Measurements from ENCODE around the gene TMEM53. TPM values are rescaled to one million over a fixed set of nuclear protein-coding genes. Genes with fewer than 3 reads are reported as not detected.

TMEM53 gene
- total RNA-seq, 1 donor from 2014 or later, result 12.2 TPM

- Histone ChIP-seq H3K27me3 (ENCODE audit: control insufficient read depth, insufficient read depth, low read length) (no peaks in the 10 kb centered on the region), H3K36me3 (ENCODE audit: control insufficient read depth, insufficient read depth, low read length) (no peaks in the 10 kb centered on the region), H3K4me3 (ENCODE audit: low read depth, low read length) (no peak overlapping the region)
- TF ChIP-seq, protein P1, sequence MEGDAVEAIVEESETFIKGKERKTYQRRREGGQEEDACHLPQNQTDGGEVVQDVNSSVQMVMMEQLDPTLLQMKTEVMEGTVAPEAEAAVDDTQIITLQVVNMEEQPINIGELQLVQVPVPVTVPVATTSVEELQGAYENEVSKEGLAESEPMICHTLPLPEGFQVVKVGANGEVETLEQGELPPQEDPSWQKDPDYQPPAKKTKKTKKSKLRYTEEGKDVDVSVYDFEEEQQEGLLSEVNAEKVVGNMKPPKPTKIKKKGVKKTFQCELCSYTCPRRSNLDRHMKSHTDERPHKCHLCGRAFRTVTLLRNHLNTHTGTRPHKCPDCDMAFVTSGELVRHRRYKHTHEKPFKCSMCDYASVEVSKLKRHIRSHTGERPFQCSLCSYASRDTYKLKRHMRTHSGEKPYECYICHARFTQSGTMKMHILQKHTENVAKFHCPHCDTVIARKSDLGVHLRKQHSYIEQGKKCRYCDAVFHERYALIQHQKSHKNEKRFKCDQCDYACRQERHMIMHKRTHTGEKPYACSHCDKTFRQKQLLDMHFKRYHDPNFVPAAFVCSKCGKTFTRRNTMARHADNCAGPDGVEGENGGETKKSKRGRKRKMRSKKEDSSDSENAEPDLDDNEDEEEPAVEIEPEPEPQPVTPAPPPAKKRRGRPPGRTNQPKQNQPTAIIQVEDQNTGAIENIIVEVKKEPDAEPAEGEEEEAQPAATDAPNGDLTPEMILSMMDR (IDR thresholded peaks at IDR 0.05; ENCODE audit: insufficient read depth, low read length, poor library complexity, severe bottlenecking), result no peak
- DNase-seq (ENCODE audit: low read depth), result no peak
Measured at GRCh38 chr1:44646261-44647110, 27.8 kb downstream of the TMEM53 start.

- TF ChIP-seq, protein P1 (IDR thresholded peaks at IDR 0.05; ENCODE audit: insufficient read depth, low read length, poor library complexity, severe bottlenecking), result no peak
- no peak overlapping the region for H3K4me3 ChIP-seq (ENCODE audit: low read depth, low read length)
- H3K36me3 ChIP-seq (ENCODE audit: control insufficient read depth, insufficient read depth, low read length), result no peaks in the 10 kb centered on the region
- no peak for DNase-seq (ENCODE audit: low read depth)
- H3K27me3 ChIP-seq (ENCODE audit: control insufficient read depth, insufficient read depth, low read length), result no peaks in the 10 kb centered on the region
Measured at GRCh38 chr1:44645476-44646244, 28.6 kb downstream of the TMEM53 start.

- TF ChIP-seq, protein P1 (IDR thresholded peaks at IDR 0.05; ENCODE audit: insufficient read depth, low read length, poor library complexity, severe bottlenecking), result no peak
- H3K36me3 ChIP-seq (ENCODE audit: control insufficient read depth, insufficient read depth, low read length), result no peaks in the 10 kb centered on the region
- no peak overlapping the region for H3K4me3 ChIP-seq (ENCODE audit: low read depth, low read length)
- DNase-seq (ENCODE audit: low read depth), result no peak
- H3K27me3 ChIP-seq (ENCODE audit: control insufficient read depth, insufficient read depth, low read length), result no peaks in the 10 kb centered on the region
Measured at GRCh38 chr1:44644806-44645205, 29.5 kb downstream of the TMEM53 start.

- DNase-seq (ENCODE audit: low read depth), result no peak
- H3K27me3 ChIP-seq (ENCODE audit: control insufficient read depth, insufficient read depth, low read length), result no peaks in the 10 kb centered on the region
- no peaks in the 10 kb centered on the region for H3K36me3 ChIP-seq (ENCODE audit: control insufficient read depth, insufficient read depth, low read length)
- no peak overlapping the region for H3K4me3 ChIP-seq (ENCODE audit: low read depth, low read length)
- TF ChIP-seq, protein P1 (IDR thresholded peaks at IDR 0.05; ENCODE audit: insufficient read depth, low read length, poor library complexity, severe bottlenecking), result no peak
Measured at GRCh38 chr1:44643721-44644334, 30.5 kb downstream of the TMEM53 start.

GRCh38 chr1:44642925-44643324, 31.4 kb downstream of the TMEM53 start:
- no peaks in the 10 kb centered on the region for H3K36me3 ChIP-seq (ENCODE audit: control insufficient read depth, insufficient read depth, low read length)
- no peak for DNase-seq (ENCODE audit: low read depth)
- H3K4me3 ChIP-seq (ENCODE audit: low read depth, low read length), result no peak overlapping the region
- no peaks in the 10 kb centered on the region for H3K27me3 ChIP-seq (ENCODE audit: control insufficient read depth, insufficient read depth, low read length)
- TF ChIP-seq, protein P1 (IDR thresholded peaks at IDR 0.05; ENCODE audit: insufficient read depth, low read length, poor library complexity, severe bottlenecking), result no peak
